IPS-18a (cell line): ENCODE measurements around the gene NFATC2.

Experiments used
- H3K27ac ChIP-seq: one replicate; pipeline ENCODE4 v1.5.1; 2013; ENCODE audit warnings: low read length
- H3K27me3 ChIP-seq: one replicate; pipeline ENCODE4 v1.6.1; 2013; ENCODE audit warnings: mild to moderate bottlenecking, low read length; ENCODE audit not compliant: control insufficient read depth, insufficient read depth
- H3K36me3 ChIP-seq: one replicate; pipeline ENCODE4 v1.6.1; 2013; ENCODE audit warnings: low read depth, low read length; ENCODE audit not compliant: control insufficient read depth
- H3K4me1 ChIP-seq: one replicate; pipeline ENCODE4 v1.6.1; 2013; ENCODE audit warnings: low read depth, low read length; ENCODE audit not compliant: control insufficient read depth
- H3K4me3 ChIP-seq: one replicate; pipeline ENCODE4 v1.5.1; 2013; ENCODE audit warnings: low read length
- H3K9ac ChIP-seq: one replicate; pipeline ENCODE4 v1.6.1; 2013; ENCODE audit warnings: mild to moderate bottlenecking, low read length, moderate library complexity
- H3K9me3 ChIP-seq: one replicate; pipeline ENCODE4 v1.6.1; 2013; ENCODE audit warnings: low read depth, low read length; ENCODE audit not compliant: control insufficient read depth

NFATC2 gene

GRCh38 chr20:51509208-51509607, 33.3 kb downstream of the NFATC2 start:
- no peaks in the 10 kb centered on the region for H3K9me3 ChIP-seq
- no peaks in the 10 kb centered on the region for H3K4me1 ChIP-seq
- H3K36me3 ChIP-seq, result no peaks in the 10 kb centered on the region
- no peak overlapping the region for H3K4me3 ChIP-seq
- H3K9ac ChIP-seq, result no peak overlapping the region
- H3K27me3 ChIP-seq, result no peaks in the 10 kb centered on the region
- H3K27ac ChIP-seq, result no peak overlapping the region

DNA sequence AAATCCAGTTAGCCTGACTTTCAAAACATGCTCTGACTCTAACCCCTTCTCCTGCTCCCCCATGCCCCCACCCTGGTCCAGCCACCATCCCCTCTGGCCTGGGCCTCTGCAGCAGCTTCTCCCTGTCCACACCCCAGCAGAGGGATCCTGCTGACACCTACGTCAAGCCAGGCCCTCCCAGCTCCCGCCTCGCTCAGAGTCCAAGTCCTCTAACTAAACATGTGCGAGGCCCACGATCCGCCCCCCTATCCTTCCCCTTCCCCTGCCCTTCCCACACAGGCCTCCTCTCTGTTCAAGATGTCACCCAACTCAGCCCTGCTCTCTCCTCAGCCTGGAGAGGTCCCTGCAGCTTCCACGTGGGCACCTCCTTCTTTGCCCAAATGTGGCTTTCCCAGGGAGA, 33.7 kb downstream of the NFATC2 start:
- Histone ChIP-seq H3K4me3 (no peak overlapping the region), H3K9ac (no peak overlapping the region), H3K27ac (no peak overlapping the region), H3K4me1 (no peaks in the 10 kb centered on the region), H3K36me3 (no peaks in the 10 kb centered on the region), H3K27me3 (no peaks in the 10 kb centered on the region), H3K9me3 (no peaks in the 10 kb centered on the region)

DNA sequence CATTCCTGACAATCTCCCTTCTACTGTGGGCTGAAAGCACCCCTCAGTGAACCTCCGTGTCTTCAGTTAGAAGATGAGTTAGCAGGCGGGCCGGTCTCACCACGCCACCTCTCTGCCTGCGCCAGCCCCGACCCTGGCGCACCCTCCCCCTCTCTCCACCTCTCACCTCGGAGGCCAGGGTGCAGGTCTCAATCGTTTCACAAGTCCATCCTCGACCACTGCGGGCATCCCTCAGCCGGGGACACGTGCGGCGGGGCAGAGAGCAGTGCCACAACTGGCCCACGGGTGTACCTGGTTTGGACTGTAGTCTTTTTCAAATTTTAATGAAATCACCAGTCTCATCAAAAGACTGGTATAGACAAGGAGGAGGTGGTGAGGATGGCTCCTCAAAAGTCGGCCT, 34.4 kb downstream of the NFATC2 start:
- Histone ChIP-seq H3K27ac (no peak overlapping the region), H3K4me1 (no peaks in the 10 kb centered on the region), H3K36me3 (no peaks in the 10 kb centered on the region)

GRCh38 chr20:51507216-51508036, 35.1 kb downstream of the NFATC2 start:
- no peaks in the 10 kb centered on the region for H3K27me3 ChIP-seq
- no peak overlapping the region for H3K27ac ChIP-seq
- no peaks in the 10 kb centered on the region for H3K9me3 ChIP-seq
- H3K36me3 ChIP-seq, result no peaks in the 10 kb centered on the region
- H3K4me3 ChIP-seq, result no peak overlapping the region
- no peak overlapping the region for H3K9ac ChIP-seq
- H3K4me1 ChIP-seq, result no peaks in the 10 kb centered on the region

More for the DNA sequence above, 34.4 kb downstream of the NFATC2 start:
- Histone ChIP-seq H3K27me3 (no peaks in the 10 kb centered on the region), H3K9me3 (no peaks in the 10 kb centered on the region), H3K9ac (no peak overlapping the region), H3K4me3 (no peak overlapping the region)

- Histone ChIP-seq H3K4me1 (no peaks in the 10 kb centered on the region), H3K9me3 (no peaks in the 10 kb centered on the region), H3K4me3 (no peak overlapping the region), H3K9ac (no peak overlapping the region), H3K36me3 (no peaks in the 10 kb centered on the region), H3K27ac (no peak overlapping the region), H3K27me3 (no peaks in the 10 kb centered on the region)
Observed at GRCh38 chr20:51506527-51507215, 35.8 kb downstream of the NFATC2 start.

DNA sequence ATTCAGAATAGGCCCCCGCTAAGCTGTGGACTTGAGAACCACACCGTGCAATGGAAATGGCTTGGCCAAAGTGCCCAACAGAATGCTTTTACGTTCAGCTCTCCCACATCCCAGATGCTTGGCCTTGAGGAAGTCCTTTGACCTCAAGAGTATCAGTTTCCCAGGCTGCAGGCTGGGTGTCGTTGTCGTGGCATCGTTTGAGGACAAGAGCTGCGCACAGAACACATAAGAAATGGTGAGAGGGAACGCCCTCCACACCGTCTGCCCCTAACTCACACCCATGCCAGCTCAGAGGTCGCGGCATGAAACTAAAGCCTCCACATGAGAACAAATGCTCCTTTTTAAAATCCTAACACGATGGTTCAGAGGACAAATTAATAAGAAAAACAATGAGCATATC, 37.0 kb downstream of the NFATC2 start:
- H3K9ac ChIP-seq, result no peak overlapping the region
- H3K4me1 ChIP-seq, result no peaks in the 10 kb centered on the region
- H3K27ac ChIP-seq, result no peak overlapping the region
- no peaks in the 10 kb centered on the region for H3K27me3 ChIP-seq
- H3K4me3 ChIP-seq, result no peak overlapping the region
- H3K9me3 ChIP-seq, result no peaks in the 10 kb centered on the region
- H3K36me3 ChIP-seq, result no peaks in the 10 kb centered on the region

GRCh38 chr20:51503376-51503775, 39.1 kb downstream of the NFATC2 start:
- Histone ChIP-seq H3K4me3 (no peak overlapping the region), H3K4me1 (no peaks in the 10 kb centered on the region), H3K9me3 (no peaks in the 10 kb centered on the region), H3K27me3 (no peaks in the 10 kb centered on the region), H3K36me3 (no peaks in the 10 kb centered on the region), H3K27ac (no peak overlapping the region), H3K9ac (no peak overlapping the region)

- no peak overlapping the region for H3K9ac ChIP-seq
- no peak overlapping the region for H3K27ac ChIP-seq
- H3K27me3 ChIP-seq, result no peaks in the 10 kb centered on the region
- H3K4me3 ChIP-seq, result no peak overlapping the region
- no peaks in the 10 kb centered on the region for H3K36me3 ChIP-seq
- no peaks in the 10 kb centered on the region for H3K4me1 ChIP-seq
- no peaks in the 10 kb centered on the region for H3K9me3 ChIP-seq
Observed at GRCh38 chr20:51500936-51501335, 41.6 kb downstream of the NFATC2 start.

DNA sequence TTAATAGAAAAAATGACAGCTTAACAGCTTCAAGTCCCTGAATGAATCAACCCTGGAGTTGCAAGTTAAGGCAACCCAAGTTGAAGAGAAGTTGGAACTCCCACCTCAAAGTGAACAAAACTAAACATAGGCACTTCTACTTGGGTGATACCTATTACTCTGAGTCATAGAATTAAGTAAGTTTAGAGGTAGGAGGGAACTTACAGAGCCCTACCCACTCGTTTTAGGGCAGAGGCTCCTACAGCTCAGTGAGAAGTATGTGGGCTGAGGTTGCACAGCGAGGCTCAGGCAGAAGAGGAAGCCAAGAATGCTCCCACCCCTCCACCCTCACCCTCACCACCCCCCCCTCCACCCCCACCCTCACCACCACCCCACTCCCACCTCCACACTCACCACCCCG, 42.2 kb downstream of the NFATC2 start:
- Histone ChIP-seq H3K9me3 (no peaks in the 10 kb centered on the region), H3K4me1 (no peaks in the 10 kb centered on the region), H3K4me3 (no peak overlapping the region), H3K27me3 (no peaks in the 10 kb centered on the region), H3K27ac (no peak overlapping the region), H3K9ac (no peak overlapping the region), H3K36me3 (no peaks in the 10 kb centered on the region)

- Histone ChIP-seq H3K36me3 (no peaks in the 10 kb centered on the region), H3K27ac (no peak overlapping the region), H3K9me3 (no peaks in the 10 kb centered on the region), H3K9ac (no peak overlapping the region), H3K4me1 (no peaks in the 10 kb centered on the region), H3K27me3 (no peaks in the 10 kb centered on the region), H3K4me3 (no peak overlapping the region)
Observed at GRCh38 chr20:51498765-51499540, 43.6 kb downstream of the NFATC2 start.

- Histone ChIP-seq H3K27ac (no peak overlapping the region), H3K36me3 (no peaks in the 10 kb centered on the region), H3K27me3 (no peaks in the 10 kb centered on the region), H3K9ac (no peak overlapping the region), H3K4me1 (no peaks in the 10 kb centered on the region), H3K4me3 (no peak overlapping the region), H3K9me3 (no peaks in the 10 kb centered on the region)
Observed at GRCh38 chr20:51497542-51498467, 44.7 kb downstream of the NFATC2 start.
